K562 (cell line): Measurements from ENCODE around the gene C5AR2. TPM values are rescaled to one million over a fixed set of nuclear protein-coding genes. Genes with fewer than 3 reads are reported as not detected.

Experiments used
- ADNP ChIP-seq: fragments of 200-800 bp; sonication (Bioruptor generic); IDR thresholded peaks from 2 replicates; pipeline ENCODE4 v1.6.1; 2016; ENCODE audit warnings: missing genetic modification characterization, missing compliant biosample characterization
- CBFA2T3 ChIP-seq: fragments of 450-650 bp; IDR thresholded peaks from 2 replicates; pipeline ENCODE4 v1.6.1; 2017
- DNMT1 ChIP-seq: fragments of 450-650 bp; IDR thresholded peaks from 2 replicates; pipeline ENCODE4 v1.6.1; 2016; ENCODE audit warnings: antibody characterized with exemption, mild to moderate bottlenecking
- GABPA ChIP-seq: fragments of 200-800 bp; sonication (Bioruptor generic); conservative IDR thresholded peaks from 2 replicates; pipeline ENCODE4 v1.6.1; 2016; ENCODE audit warnings: low read depth, missing genetic modification characterization, missing compliant biosample characterization
- IFI16 ChIP-seq: fragments of 250-450 bp; sonication (Bioruptor Pico); IDR thresholded peaks from 2 replicates; pipeline ENCODE4 v2.1.2; 2022; ENCODE audit warnings: mild to moderate bottlenecking, inconsistent platforms
- KLF6 ChIP-seq: fragments of 250-450 bp; sonication (Bioruptor Pico); IDR thresholded peaks from 2 replicates; pipeline ENCODE4 v1.4.0; 2020; ENCODE audit warnings: mild to moderate bottlenecking, moderate library complexity, borderline replicate concordance
- NBN ChIP-seq: fragments of 450-650 bp; IDR thresholded peaks from 2 replicates; pipeline ENCODE4 v1.6.1; 2016; ENCODE audit warnings: low read depth, mild to moderate bottlenecking
- NFE2 ChIP-seq: IDR thresholded peaks from 2 replicates; pipeline ENCODE4 v1.6.1; 2014; ENCODE audit warnings: antibody characterized with exemption, low read depth
- NFIC ChIP-seq: fragments of 450-650 bp; IDR thresholded peaks from 2 replicates; pipeline ENCODE4 v1.6.1; 2017; ENCODE audit warnings: mild to moderate bottlenecking, inconsistent platforms
- RBBP5 ChIP-seq: fragments of 200-600 bp; sonication (generic); IDR thresholded peaks from 2 replicates; pipeline ENCODE4 v1.6.1; 2012; ENCODE audit warnings: borderline replicate concordance, mild to moderate bottlenecking, low read length, control low read depth, inconsistent platforms; ENCODE audit not compliant: insufficient read depth, poor library complexity, severe bottlenecking
- STAT5B ChIP-seq: fragments of 250-450 bp; sonication (Bioruptor Pico); IDR thresholded peaks from 2 replicates; pipeline ENCODE4 v1.8.0; 2021; ENCODE audit warnings: mild to moderate bottlenecking, inconsistent platforms
- ZNF655 ChIP-seq: fragments of 250-450 bp; sonication (Bioruptor Pico); IDR thresholded peaks from 2 replicates; pipeline ENCODE4 v1.5.0; 2021
- polyA plus RNA-seq, 8 experiments: library from polyadenylated mRNA; depleted of rRNA in 4 of 8; stranded (reverse) in 5 of 8; unstranded in 3 of 8; fragments of >200 nt; fragmentation: Nextera tagmentation in 2 of 8; fragmentation: Illumina TruSeq in 1 of 8; extraction: Ambion mirVana in 2 of 8; extraction: Trizol in 1 of 8; gene quantifications; 2 replicates each; pipeline versions ENCODE4 v1.2.1 to v1.2.3, GENCODE V29; 2011 to 2014; ENCODE audit warnings: inconsistent platforms in 1 of 8, missing spikeins in 1 of 8
- total RNA-seq, 7 experiments: library from RNA; depleted of rRNA in 6 of 7; stranded (reverse); fragments of >200 nt in 6 of 7; fragmentation: Illumina TruSeq in 2 of 7; extraction: Trizol in 2 of 7; gene quantifications; 2 replicates each; pipeline versions ENCODE4 v1.2.1 to v1.2.3, GENCODE V29; 2011 to 2021; ENCODE audit warnings: low replicate concordance in 1 of 7
- TF ChIP-seq, protein P1 (sequence below): fragments of 250-450 bp; sonication (Bioruptor Pico); IDR thresholded peaks from 2 replicates; pipeline ENCODE4 v1.4.0; 2020; ENCODE audit warnings: borderline replicate concordance
- TF ChIP-seq, protein P2 (sequence below), 3 experiments: IDR thresholded peaks in 2 of 3; conservative IDR thresholded peaks in 1 of 3; 2 replicates each; pipeline ENCODE4 v1.5.1; 2011 to 2012; ENCODE audit warnings: low read length in 3 of 3, mild to moderate bottlenecking in 3 of 3, control low read depth in 2 of 3, improper control_type of control experiment in 1 of 3, inconsistent platforms in 1 of 3, low read depth in 1 of 3, mixed read lengths in 1 of 3, moderate library complexity in 1 of 3; ENCODE audit not compliant: insufficient read depth in 2 of 3
- TF ChIP-seq, protein P3 (sequence below): sonication (generic); formaldehyde crosslinking; IDR thresholded peaks from 2 replicates; pipeline ENCODE4 v1.8.0; 2023; ENCODE audit warnings: missing genetic modification reagents, mild to moderate bottlenecking, borderline replicate concordance

C5AR2 gene
- total and polyA plus RNA-seq, 9 of the 15 experiments (the other 6 are each of a cell fraction or from before 2014, with no cell fraction given) = 0.01 to 1.1 (median 0.13) TPM

DNA sequence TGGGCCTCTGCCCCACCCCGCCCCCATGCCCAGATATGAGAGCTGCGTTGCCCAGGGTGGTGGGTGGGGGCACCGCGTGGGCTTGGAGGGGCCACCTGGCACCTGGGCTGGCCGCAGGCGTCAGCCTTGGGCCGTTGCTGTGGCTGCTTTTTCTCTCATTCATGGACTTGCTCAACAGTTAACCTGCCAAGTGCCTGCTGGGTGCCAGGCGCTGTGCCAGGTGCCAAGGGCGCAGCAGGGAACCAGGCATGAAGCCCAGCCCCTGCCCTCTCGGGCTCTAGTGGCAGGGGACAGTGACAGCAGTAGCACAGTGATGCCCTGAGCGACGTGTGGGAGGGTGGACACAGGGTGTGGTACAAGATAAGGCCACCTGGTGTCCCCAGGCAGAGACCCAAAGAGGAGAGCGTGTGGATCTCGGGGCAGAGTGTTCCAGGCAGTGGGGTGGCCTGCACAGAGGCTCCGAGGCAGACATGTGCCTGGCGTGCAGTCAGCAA, 45.3 kb downstream of the C5AR2 start (continued):
- TF ChIP-seq NFE2 = no peak
- TF ChIP-seq, protein P1, sequence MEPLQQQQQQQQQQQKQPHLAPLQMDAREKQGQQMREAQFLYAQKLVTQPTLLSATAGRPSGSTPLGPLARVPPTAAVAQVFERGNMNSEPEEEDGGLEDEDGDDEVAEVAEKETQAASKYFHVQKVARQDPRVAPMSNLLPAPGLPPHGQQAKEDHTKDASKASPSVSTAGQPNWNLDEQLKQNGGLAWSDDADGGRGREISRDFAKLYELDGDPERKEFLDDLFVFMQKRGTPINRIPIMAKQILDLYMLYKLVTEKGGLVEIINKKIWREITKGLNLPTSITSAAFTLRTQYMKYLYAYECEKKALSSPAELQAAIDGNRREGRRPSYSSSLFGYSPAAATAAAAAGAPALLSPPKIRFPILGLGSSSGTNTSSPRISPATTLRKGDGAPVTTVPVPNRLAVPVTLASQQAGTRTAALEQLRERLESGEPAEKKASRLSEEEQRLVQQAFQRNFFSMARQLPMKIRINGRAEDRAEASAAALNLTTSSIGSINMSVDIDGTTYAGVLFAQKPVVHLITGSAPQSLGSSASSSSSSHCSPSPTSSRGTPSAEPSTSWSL (CRISPR knock-in tag) = no peak
- TF ChIP-seq, protein P2, sequence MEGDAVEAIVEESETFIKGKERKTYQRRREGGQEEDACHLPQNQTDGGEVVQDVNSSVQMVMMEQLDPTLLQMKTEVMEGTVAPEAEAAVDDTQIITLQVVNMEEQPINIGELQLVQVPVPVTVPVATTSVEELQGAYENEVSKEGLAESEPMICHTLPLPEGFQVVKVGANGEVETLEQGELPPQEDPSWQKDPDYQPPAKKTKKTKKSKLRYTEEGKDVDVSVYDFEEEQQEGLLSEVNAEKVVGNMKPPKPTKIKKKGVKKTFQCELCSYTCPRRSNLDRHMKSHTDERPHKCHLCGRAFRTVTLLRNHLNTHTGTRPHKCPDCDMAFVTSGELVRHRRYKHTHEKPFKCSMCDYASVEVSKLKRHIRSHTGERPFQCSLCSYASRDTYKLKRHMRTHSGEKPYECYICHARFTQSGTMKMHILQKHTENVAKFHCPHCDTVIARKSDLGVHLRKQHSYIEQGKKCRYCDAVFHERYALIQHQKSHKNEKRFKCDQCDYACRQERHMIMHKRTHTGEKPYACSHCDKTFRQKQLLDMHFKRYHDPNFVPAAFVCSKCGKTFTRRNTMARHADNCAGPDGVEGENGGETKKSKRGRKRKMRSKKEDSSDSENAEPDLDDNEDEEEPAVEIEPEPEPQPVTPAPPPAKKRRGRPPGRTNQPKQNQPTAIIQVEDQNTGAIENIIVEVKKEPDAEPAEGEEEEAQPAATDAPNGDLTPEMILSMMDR (IDR thresholded peaks at IDR 0.05 in 2 of 3, conservative IDR thresholded peaks at IDR 0.05 in 1 of 3; ENCODE audit: insufficient read depth in 2 of 3, low read depth in 1 of 3, low read length in 3 of 3) = 0 out of 6 replicates have a peak, but pooled peaks of 1 of the 3 experiments have one; percentile 17
- TF ChIP-seq CBFA2T3 = peak; percentile 36; the same call in 1 of the 2 replicates
- no peak for TF ChIP-seq ADNP (tag)
- no peak for TF ChIP-seq NBN
- no peak for TF ChIP-seq NFIC
- no peak for TF ChIP-seq KLF6 (CRISPR knock-in tag)
- TF ChIP-seq RBBP5 = no peak
- TF ChIP-seq STAT5B (CRISPR knock-in tag) = no peak
- no peak for TF ChIP-seq DNMT1
- TF ChIP-seq ZNF655 = no peak
- TF ChIP-seq IFI16 = no peak
- TF ChIP-seq, protein P3, sequence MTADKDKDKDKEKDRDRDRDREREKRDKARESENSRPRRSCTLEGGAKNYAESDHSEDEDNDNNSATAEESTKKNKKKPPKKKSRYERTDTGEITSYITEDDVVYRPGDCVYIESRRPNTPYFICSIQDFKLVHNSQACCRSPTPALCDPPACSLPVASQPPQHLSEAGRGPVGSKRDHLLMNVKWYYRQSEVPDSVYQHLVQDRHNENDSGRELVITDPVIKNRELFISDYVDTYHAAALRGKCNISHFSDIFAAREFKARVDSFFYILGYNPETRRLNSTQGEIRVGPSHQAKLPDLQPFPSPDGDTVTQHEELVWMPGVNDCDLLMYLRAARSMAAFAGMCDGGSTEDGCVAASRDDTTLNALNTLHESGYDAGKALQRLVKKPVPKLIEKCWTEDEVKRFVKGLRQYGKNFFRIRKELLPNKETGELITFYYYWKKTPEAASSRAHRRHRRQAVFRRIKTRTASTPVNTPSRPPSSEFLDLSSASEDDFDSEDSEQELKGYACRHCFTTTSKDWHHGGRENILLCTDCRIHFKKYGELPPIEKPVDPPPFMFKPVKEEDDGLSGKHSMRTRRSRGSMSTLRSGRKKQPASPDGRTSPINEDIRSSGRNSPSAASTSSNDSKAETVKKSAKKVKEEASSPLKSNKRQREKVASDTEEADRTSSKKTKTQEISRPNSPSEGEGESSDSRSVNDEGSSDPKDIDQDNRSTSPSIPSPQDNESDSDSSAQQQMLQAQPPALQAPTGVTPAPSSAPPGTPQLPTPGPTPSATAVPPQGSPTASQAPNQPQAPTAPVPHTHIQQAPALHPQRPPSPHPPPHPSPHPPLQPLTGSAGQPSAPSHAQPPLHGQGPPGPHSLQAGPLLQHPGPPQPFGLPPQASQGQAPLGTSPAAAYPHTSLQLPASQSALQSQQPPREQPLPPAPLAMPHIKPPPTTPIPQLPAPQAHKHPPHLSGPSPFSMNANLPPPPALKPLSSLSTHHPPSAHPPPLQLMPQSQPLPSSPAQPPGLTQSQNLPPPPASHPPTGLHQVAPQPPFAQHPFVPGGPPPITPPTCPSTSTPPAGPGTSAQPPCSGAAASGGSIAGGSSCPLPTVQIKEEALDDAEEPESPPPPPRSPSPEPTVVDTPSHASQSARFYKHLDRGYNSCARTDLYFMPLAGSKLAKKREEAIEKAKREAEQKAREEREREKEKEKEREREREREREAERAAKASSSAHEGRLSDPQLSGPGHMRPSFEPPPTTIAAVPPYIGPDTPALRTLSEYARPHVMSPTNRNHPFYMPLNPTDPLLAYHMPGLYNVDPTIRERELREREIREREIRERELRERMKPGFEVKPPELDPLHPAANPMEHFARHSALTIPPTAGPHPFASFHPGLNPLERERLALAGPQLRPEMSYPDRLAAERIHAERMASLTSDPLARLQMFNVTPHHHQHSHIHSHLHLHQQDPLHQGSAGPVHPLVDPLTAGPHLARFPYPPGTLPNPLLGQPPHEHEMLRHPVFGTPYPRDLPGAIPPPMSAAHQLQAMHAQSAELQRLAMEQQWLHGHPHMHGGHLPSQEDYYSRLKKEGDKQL = no peak
- TF ChIP-seq GABPA (tag) = no peak
